ENCODE measurements around the gene MBD3L2. TPM values are rescaled to one million over a fixed set of nuclear protein-coding genes. Genes with fewer than 3 reads are reported as not detected.
"Not testable (repeated sequence)": the region's sequence is repeated elsewhere in the genome, so short reads cannot be mapped to it uniquely, and the experiment has no call there.

MBD3L2 gene
- total RNA-seq, result not detected

DNA sequence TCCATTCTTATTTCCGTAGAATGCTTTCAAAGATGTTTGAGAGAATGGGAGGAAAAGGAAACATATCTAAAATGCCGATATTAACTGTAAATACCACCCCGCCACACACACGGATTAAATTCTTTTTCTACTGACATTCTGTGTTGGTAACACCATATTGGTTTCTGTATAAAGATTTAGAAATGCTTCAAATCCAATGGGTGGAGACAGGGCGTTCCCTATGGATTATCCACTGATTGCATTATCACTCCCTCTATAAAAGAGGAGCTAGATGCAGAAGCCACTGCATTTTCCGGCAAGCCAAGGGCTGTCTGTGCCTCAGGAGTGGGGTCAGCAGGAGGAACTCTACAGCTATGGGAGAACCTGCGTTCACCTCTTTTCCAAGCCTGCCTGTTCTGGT is at the start of gene MBD3L2:
MBD3L2 (plus strand) TSS at position 301 of the 400 bp plus-strand sequence; CDS start at position 354, 53 bp downstream.
- not testable (repeated sequence) for DNase-seq, H3K4me3 Mint-ChIP-seq, H3K27me3 Mint-ChIP-seq, H3K27ac Mint-ChIP-seq, H3K9me3 Mint-ChIP-seq, H3K36me3 Mint-ChIP-seq, H3K4me1 Mint-ChIP-seq

DNA sequence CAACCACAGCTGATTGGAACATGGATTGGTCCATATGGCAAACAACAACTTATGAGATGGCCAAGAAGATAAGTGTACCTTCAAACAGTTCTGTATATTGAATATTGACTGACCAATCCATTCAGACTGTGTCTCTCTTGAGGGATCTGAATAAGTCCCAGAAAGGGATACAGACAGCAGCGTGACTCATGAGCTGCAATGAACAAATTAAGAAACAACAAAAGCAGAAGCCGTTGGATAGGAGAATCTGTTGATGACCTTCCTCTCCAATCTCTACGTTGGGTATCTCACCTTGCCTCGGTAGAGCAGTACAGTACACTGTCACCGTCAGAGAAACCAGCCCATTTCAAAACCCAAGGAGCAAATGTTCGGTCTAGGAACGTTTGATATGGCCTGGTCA is 49.2 kb upstream of the MBD3L2 start:
- Mint-ChIP-seq H3K9me3 (peaks cover 8% of the 10 kb centered on the region), H3K36me3 (peaks cover 5% of the 10 kb centered on the region), H3K4me3 (no peak overlapping the region), H3K27me3 (no peaks in the 10 kb centered on the region), H3K27ac (no peak overlapping the region), H3K4me1 (peaks cover 10% of the 10 kb centered on the region)
- DNase-seq, result no peak

DNA sequence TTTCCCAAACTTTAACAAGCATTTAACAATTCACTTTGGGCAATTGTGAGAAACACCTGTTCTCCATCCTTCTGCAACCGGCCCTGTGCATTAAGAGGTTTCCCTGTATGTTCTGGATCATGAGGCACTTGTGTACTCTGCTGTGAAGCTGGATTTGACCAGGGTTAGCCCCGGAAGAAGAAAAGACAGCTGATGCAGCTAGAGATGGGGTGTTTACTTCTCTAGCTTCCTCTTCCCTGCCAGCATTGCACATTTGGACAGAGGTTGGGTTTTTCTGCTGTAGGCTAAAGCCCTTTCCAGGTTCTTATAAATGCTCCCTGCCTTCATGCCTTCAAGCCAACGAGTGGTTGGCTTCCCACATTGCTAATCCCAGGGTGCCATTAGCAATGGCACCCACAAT is 48.8 kb upstream of the MBD3L2 start:
- no peak for DNase-seq
- no peak overlapping the region for H3K27ac Mint-ChIP-seq
- H3K4me1 Mint-ChIP-seq, result peaks cover 10% of the 10 kb centered on the region
- peaks cover 4% of the 10 kb centered on the region for H3K9me3 Mint-ChIP-seq
- no peak overlapping the region for H3K4me3 Mint-ChIP-seq
- H3K36me3 Mint-ChIP-seq, result peaks cover 2% of the 10 kb centered on the region
- no peaks in the 10 kb centered on the region for H3K27me3 Mint-ChIP-seq

DNA sequence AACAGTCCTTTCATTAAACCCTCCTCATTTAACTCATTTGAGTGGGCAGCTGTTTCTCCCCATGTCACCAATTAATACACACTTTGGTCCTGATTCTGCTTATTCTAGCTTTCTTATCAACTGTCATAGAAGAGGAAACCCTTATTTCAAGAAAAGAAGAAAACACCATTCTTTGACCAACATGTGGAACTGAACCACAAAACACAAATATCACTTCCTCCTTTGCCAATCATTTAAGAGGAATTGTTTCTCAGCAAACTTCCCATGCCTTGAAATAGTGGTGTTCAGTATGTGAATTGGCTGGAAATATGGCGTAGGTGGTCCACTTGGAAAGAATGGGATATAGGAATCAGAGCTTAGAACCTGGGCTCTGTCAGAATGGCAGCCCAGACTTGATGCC is 48.3 kb upstream of the MBD3L2 start:
- H3K4me1 Mint-ChIP-seq, result peaks cover 10% of the 10 kb centered on the region
- H3K27ac Mint-ChIP-seq, result no peak overlapping the region
- peaks cover 2% of the 10 kb centered on the region for H3K9me3 Mint-ChIP-seq
- H3K36me3 Mint-ChIP-seq, result no peaks in the 10 kb centered on the region
- H3K4me3 Mint-ChIP-seq, result no peak overlapping the region
- no peaks in the 10 kb centered on the region for H3K27me3 Mint-ChIP-seq
- no peak for DNase-seq

DNA sequence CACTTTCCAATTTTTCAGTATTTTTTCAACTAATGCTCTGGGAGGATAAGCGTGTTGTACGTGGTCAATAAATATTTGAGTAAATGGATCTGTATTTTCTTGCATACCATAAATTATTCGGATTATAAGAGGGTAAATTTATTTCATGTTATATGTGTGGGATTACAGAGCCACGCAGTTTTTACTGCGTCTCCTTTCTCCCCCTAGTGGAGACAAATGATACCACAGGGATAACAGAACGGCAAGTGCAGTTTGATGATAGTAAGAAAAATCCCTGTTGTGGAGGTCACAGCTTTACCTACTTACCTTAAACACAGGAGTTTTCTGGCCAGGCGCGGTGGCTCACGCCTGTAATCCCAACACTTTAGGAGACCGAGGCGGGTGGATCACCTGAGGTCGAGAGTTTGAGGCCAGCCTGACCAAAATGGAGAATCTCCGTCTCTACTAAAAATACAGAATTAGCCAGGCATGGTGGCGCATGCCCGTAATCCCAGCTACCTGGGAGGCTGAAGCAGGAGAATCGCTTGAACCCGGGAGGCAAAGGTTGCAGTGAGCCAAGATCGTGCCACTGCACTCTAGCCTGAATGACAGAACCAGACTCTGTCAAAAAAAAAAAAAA is 44.7 kb upstream of the MBD3L2 start:
- Mint-ChIP-seq H3K4me3 (no peak overlapping the region), H3K36me3 (no peaks in the 10 kb centered on the region), H3K9me3 (peaks cover 2% of the 10 kb centered on the region), H3K27me3 (no peaks in the 10 kb centered on the region), H3K4me1 (peaks cover 23% of the 10 kb centered on the region), H3K27ac (no peak overlapping the region)
- DNase-seq, result peak; percentile 14

DNA sequence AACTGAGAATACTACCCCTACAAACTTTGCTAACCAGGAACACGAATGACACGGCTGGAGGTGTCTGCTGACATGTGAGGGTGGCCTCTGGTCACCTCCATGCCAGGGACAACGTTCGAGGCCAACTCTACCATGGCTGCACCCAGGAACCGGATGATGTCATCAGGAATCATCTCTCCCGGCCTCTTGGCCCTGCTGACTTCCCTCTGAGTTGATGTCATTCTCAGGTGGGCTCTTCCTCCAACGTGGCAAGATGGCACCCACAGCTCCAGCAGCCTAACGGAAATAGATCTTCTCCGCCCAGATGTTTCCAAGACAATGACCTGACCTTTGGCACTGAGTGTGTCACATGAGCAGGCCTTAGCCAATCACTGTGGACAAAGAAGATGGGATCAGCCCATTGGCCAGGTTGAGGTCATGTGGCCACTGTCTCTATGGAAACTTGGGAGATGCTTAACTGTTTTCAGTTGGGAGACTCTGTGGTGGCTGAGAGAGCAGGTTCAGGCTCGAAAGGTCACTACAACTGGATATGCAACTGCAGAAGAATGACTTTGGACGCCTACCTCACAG is 42.9 kb upstream of the MBD3L2 start:
- Mint-ChIP-seq H3K4me3 (no peak overlapping the region), H3K36me3 (no peaks in the 10 kb centered on the region)

DNA sequence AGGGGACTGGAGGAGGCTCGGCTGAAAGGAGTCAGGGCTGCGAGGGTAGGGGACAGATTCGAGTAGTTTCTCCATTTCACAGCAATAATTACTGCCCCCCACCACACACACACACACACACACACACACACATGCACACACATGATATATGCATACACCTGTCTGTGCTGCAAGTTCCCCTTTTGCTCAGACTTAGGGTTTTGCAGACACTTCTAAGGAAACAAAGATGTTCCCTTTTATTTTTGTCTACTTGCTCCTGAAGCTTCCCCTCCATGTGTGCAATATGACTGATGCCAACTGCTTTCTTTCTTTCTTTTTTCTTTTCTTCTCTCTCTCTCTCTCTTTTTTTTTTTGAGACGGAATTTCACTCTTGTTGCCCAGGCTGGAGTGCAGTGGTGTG is 41.3 kb upstream of the MBD3L2 start:
- H3K9me3 Mint-ChIP-seq, result peaks cover 6% of the 10 kb centered on the region
- no peaks in the 10 kb centered on the region for H3K36me3 Mint-ChIP-seq
- H3K4me3 Mint-ChIP-seq, result no peak overlapping the region
- H3K27ac Mint-ChIP-seq, result no peak overlapping the region
- H3K27me3 Mint-ChIP-seq, result no peaks in the 10 kb centered on the region
- peaks cover 39% of the 10 kb centered on the region for H3K4me1 Mint-ChIP-seq
- DNase-seq, result no peak

More for the DNA sequence above, 42.9 kb upstream of the MBD3L2 start:
- Mint-ChIP-seq H3K27ac (no peak overlapping the region), H3K27me3 (no peaks in the 10 kb centered on the region), H3K9me3 (peaks cover 4% of the 10 kb centered on the region), H3K4me1 (peaks cover 36% of the 10 kb centered on the region)
- DNase-seq, result no peak

DNA sequence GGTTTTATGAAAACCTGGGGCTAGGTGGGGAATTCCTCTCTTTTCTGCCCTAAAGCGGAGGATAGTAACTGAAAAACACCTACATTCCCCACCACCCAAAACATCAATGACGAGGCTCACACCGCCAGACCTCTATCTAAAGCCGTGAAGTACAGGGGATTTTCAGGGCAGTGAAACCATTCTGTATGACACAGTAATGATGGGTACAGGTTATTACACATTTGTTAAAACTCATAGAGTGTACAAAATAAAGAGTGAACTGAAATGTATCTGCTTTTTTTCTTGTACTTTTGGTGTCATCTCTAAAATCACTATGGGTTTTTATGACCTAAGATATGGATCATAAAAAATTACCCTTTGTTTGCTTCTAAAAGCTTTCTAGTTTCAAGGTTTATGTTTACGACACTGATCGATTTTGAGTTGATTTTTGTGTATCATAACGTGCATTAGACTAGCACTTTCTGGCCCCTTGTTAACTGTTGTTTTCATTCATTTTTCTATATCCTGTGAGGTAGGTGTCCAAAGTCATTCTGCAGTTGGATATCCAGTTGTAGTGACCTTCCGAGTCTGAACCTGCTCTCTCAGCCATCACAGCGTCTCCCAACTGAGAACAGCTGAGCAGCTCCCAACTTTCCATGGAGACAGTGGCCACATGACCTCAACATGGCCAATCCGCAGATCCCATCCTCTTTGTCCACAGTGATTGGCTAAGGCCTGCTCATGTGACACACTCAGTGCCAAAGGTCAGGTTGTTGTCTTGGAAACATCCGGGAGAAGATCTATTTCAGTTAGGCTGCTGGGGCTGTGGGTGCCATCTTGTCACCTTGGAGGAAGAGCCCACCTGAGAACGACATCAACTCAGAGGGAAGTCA is 38.2 kb upstream of the MBD3L2 start:
- Mint-ChIP-seq H3K9me3 (peaks cover 6% of the 10 kb centered on the region), H3K4me3 (no peak overlapping the region), H3K36me3 (no peaks in the 10 kb centered on the region), H3K4me1 (peaks cover 40% of the 10 kb centered on the region), H3K27ac (no peak overlapping the region), H3K27me3 (no peaks in the 10 kb centered on the region)
- DNase-seq, result no peak

DNA sequence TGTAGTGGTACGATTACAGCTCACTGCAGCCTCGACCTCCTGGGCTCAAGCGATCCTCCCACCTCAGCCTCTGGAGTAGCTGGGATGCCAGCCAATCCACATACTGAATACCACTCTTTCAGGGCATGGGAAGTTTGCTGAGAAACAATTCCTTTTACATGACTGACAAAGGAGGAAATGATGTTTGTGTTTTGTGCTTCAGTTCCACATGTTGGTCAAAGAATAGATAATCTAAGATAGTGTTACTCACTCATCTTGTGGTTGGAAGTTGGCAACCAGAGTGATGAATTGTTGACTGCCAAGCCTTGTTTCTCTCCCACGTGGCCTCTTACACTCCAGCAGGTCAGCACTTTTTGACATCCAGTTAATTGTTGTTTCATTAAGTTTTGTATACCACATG is 35.4 kb upstream of the MBD3L2 start:
- Mint-ChIP-seq H3K27ac (no peak overlapping the region), H3K9me3 (peaks cover 3% of the 10 kb centered on the region), H3K4me1 (peaks cover 31% of the 10 kb centered on the region), H3K27me3 (no peaks in the 10 kb centered on the region), H3K4me3 (no peak overlapping the region), H3K36me3 (no peaks in the 10 kb centered on the region)
- DNase-seq, result no peak

DNA sequence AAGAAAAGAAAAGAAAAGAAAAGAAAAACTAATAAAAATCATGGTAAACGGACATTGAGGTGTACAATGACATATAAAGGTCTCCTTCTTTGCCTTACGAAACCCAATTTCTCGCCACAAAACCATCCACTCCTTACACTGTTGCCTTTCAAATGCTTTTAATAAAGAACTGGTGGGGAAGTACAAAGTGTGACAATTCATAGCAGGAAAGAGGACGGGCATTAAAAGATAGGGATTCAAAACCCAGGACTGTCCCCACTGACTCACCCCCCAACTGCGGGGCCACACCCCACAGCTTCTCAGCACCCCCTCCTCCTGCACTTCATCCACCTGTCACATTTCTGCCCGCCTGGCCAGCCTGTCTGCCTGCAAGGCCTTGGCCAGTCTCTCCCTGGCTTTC is 30.3 kb upstream of the MBD3L2 start:
- H3K4me3 Mint-ChIP-seq, result no peak overlapping the region
- H3K27me3 Mint-ChIP-seq, result no peaks in the 10 kb centered on the region
- H3K4me1 Mint-ChIP-seq, result peaks cover 2% of the 10 kb centered on the region
- no peaks in the 10 kb centered on the region for H3K9me3 Mint-ChIP-seq
- DNase-seq, result no peak
- H3K27ac Mint-ChIP-seq, result no peak overlapping the region
- no peaks in the 10 kb centered on the region for H3K36me3 Mint-ChIP-seq

DNA sequence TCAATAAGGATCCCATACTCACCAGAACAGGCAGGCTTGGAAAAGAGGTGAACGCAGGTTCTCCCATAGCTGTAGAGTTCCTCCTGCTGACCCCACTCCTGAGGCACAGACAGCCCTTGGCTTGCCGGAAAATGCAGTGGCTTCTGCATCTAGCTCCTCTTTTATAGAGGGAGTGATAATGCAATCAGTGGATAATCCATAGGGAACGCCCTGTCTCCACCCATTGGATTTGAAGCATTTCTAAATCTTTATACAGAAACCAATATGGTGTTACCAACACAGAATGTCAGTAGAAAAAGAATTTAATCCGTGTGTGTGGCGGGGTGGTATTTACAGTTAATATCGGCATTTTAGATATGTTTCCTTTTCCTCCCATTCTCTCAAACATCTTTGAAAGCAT is 27.8 kb upstream of the MBD3L2 start, which contains the start of gene MBD3L2B:
MBD3L2B (minus strand) TSS at position 101 of the 400 bp plus-strand sequence; CDS start at position 67, 34 bp downstream.
- H3K4me1 Mint-ChIP-seq, H3K9me3 Mint-ChIP-seq, H3K27me3 Mint-ChIP-seq, H3K4me3 Mint-ChIP-seq, H3K36me3 Mint-ChIP-seq, DNase-seq, H3K27ac Mint-ChIP-seq: not testable (repeated sequence)

DNA sequence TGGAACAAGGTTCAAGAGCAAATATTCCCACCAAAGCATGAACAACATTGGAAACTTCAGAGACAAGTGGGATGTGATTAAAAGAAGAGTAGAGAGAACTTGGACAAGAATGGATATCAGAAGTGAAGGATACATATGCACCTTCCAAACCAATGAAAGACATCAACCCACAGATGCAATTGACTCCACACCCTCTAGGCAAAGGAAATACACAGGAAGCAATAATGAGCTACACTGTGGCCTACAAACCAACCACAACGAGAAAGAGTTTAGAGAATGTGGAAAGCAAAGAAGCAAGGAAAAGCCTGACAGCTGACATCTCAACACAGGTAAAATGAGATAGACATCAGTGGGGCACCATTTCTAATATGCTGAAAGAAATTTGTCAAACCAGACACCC is 20.3 kb upstream of the MBD3L2 start:
- H3K9me3 Mint-ChIP-seq, H3K4me1 Mint-ChIP-seq, H3K27me3 Mint-ChIP-seq, H3K27ac Mint-ChIP-seq, H3K36me3 Mint-ChIP-seq, H3K4me3 Mint-ChIP-seq, DNase-seq: not testable (repeated sequence)

DNA sequence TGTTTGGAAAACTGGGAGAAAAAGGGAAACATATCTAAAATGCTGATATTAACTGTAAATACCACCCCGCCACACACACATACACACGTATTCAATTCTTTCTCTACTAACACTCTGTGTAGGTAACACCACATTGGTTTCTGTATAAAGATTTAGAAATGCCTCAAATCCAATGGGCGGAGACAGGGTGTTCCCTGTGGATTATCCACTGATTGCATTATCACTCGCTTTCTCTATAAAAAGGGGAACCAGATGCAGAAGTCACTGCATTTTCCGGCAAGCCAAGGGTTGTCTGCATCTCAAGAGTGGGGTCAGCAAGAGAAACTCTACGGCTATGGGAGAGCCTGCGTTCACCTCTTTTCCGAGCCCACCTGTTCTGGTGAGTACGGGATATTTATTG is 18.8 kb upstream of the MBD3L2 start, which contains the start of gene MBD3L5:
MBD3L5 (plus strand) TSS at position 301 of the 400 bp plus-strand sequence; CDS start at position 335, 34 bp downstream.
- H3K27me3 Mint-ChIP-seq, H3K9me3 Mint-ChIP-seq: not testable (repeated sequence)

DNA sequence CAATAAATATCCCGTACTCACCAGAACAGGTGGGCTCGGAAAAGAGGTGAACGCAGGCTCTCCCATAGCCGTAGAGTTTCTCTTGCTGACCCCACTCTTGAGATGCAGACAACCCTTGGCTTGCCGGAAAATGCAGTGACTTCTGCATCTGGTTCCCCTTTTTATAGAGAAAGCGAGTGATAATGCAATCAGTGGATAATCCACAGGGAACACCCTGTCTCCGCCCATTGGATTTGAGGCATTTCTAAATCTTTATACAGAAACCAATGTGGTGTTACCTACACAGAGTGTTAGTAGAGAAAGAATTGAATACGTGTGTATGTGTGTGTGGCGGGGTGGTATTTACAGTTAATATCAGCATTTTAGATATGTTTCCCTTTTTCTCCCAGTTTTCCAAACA is 9.0 kb upstream of the MBD3L2 start, which contains the start of gene MBD3L4:
MBD3L4 (minus strand) TSS at position 101 of the 400 bp plus-strand sequence; CDS start at position 66, 35 bp downstream.
- not testable (repeated sequence) for H3K9me3 Mint-ChIP-seq, DNase-seq, H3K4me1 Mint-ChIP-seq, H3K27me3 Mint-ChIP-seq, H3K36me3 Mint-ChIP-seq, H3K27ac Mint-ChIP-seq, H3K4me3 Mint-ChIP-seq

More for the DNA sequence above, 18.8 kb upstream of the MBD3L2 start, which contains the start of gene MBD3L5:
- not testable (repeated sequence) for DNase-seq, H3K4me1 Mint-ChIP-seq, H3K27ac Mint-ChIP-seq, H3K36me3 Mint-ChIP-seq, H3K4me3 Mint-ChIP-seq

DNA sequence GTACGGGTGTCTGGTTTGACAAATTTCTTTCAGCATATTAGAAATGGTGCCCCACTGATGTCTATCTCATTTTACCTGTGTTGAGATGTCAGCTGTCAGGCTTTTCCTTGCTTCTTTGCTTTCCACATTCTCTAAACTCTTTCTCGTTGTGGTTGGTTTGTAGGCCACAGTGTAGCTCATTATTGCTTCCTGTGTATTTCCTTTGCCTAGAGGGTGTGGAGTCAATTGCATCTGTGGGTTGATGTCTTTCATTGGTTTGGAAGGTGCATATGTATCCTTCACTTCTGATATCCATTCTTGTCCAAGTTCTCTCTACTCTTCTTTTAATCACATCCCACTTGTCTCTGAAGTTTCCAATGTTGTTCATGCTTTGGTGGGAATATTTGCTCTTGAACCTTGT is 7.6 kb upstream of the MBD3L2 start:
- H3K4me1 Mint-ChIP-seq, H3K27ac Mint-ChIP-seq, H3K36me3 Mint-ChIP-seq, H3K9me3 Mint-ChIP-seq, DNase-seq, H3K4me3 Mint-ChIP-seq, H3K27me3 Mint-ChIP-seq: not testable (repeated sequence)

All from activated naive CD8-positive, alpha-beta T cell treated with anti-CD3 and anti-CD28 coated beads for 36 hours (primary cell).